NCI-H345 (cell line): ENCODE measurements around the gene FAM50A.

Source experiments
- DNase-seq: peaks from one replicate; lab custom pipeline; 2025; lab: John Stamatoyannopoulos, UW

FAM50A gene

GRCh38 chrX:154437971-154438893 is 5.7 kb upstream of the FAM50A start:
- no peak for DNase-seq

- DNase-seq: no peak
Measured at GRCh38 chrX:154439841-154440240, 4.1 kb upstream of the FAM50A start.

GRCh38 chrX:154440623-154441357 is 3.2 kb upstream of the FAM50A start:
- DNase-seq: no peak

DNA sequence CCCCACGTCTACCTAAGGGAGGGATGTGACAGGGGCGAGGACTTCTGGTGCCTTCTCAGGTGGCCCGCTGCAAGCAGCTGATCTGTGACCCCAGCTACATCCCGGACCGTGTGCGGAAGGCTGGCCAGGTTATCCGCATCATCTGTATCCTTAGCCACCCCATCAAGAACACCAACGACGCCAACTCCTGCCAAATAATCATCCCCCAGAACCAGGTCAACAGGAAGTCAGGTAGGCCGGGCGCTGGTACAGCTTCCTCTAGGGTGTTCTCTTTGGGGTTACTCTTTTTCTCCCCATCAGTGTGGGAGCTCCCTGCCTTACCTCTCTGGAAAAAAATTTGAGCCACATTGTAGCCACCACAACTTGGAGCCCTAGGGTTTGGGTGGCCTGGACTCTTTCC is 2.4 kb upstream of the FAM50A start:
- DNase-seq: no peak

- no peak for DNase-seq
Measured at GRCh38 chrX:154441984-154442707, 1.8 kb upstream of the FAM50A start.

DNA sequence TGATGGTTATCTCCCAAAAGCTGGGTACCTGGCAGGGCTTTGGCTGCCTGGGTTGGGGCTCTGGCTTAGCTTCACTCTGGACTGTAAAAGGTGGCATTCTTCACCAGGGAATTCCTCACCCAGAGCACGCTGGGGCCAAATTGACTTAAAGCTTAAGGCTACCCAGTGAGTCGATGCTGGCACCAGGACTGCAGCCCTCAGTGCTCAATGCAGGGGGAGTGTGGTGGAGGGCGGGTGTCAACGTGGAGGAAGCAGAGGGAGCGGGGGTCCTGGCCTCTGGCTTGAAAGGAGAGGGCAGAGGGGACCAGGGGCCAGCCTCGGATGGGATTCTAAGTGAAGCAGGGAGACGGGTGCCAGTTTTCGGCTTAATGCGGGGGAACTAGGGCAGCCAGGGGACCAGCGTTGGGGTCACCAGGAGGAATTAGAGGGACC is 446 bp upstream of the FAM50A start:
- no peak for DNase-seq

DNA sequence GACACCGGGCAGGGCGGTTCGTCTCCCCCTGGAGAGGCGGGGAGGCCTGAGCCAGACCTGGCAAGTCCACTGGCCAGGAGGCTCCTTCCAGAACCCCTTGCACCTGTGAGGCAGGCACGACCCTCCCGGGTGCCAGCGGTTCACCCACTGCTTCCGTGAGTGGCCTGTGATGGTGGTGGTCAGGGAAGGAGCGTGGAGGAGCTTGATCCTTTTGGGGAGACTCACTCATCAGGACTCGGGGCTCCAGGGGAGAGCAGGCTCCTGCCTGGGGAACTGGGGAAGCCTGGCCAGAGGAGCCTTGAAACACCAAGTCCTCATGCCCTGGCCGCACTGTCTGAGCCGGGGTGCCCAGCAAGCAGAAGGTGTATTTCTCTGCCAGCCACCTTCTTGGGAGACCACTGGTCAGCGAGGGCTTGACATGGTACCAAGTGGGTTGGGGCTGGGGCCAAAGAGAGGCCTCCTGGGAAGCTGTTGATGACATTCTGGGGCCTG is 860 bp downstream of the FAM50A start:
- no peak for DNase-seq

DNA sequence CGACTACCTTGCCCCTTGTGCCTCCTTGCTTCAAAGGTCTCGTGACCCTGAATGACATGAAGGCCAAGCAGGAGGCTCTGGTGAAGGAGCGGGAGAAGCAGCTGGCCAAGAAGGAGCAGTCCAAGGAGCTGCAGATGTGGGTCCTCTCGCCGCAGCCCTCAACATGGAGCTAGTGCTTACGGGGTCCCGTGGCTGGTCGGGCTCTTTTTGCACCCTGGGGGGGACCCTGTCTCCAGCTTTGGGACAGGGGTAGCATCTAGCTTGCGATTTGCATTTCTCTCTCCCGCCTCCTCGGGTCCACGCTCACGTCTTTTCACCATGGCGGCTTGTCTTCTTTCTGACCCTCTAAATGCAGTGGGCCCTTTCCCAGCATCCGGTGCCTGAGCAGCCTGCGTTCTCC is 1.8 kb downstream of the FAM50A start:
- no peak for DNase-seq

- DNase-seq: no peak
Measured at GRCh38 chrX:154446430-154446829, 2.5 kb downstream of the FAM50A start.

- DNase-seq: no peak
Measured at GRCh38 chrX:154448484-154448883, 4.5 kb downstream of the FAM50A start.

DNA sequence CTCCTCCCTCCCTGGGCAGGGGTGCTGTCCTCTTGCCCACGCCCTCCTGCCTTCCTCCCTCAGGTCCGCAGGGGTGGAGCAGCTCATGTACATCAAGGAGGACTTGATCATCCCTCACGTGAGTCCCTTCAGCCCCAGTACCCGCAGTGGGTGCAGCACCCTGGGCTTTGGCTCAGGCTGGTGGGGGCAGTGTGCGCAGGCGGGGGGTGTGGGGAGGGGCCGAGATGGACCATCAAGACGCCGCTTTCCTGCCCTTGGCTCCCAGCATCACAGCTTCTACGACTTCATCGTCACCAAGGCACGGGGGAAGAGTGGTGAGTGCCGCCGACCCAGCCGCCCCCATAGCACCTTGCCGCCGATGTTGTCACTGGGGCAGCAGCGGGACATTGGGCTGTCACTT is 5.7 kb downstream of the FAM50A start:
- DNase-seq: no peak

GRCh38 chrX:154450312-154450711 is 6.4 kb downstream of the FAM50A start:
- no peak for DNase-seq

DNA sequence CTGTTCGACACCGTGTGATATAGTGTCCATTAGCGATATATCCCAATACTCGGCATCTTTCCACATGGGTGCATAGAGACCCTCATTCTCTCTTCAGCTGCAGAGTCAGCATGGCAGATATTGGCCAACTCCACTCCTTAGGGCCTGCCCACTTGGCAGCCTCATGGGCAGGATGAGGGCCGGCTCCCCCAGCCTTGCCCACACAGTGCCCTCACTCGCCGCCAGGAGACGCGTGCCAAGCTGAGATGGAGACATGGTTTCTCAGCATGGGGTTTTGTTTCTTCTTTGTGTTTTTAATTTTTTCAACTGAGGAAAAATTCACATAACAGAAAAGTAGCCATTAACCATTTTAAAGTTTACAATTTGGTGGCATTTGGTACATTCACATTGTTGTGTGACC is 8.9 kb downstream of the FAM50A start:
- DNase-seq: no peak

GRCh38 chrX:154457491-154458115 is 13.7 kb downstream of the FAM50A start:
- DNase-seq: peak; percentile 66

GRCh38 chrX:154458116-154458953 is 14.4 kb downstream of the FAM50A start, which contains the start of gene PLXNA3:
PLXNA3 (plus strand) TSS chrX:154458281; CDS start chrX:154460184, 1,903 bp downstream.
- DNase-seq: peak; percentile 52

GRCh38 chrX:154458954-154459778 is 15.2 kb downstream of the FAM50A start:
- peak; percentile 55 for DNase-seq

DNA sequence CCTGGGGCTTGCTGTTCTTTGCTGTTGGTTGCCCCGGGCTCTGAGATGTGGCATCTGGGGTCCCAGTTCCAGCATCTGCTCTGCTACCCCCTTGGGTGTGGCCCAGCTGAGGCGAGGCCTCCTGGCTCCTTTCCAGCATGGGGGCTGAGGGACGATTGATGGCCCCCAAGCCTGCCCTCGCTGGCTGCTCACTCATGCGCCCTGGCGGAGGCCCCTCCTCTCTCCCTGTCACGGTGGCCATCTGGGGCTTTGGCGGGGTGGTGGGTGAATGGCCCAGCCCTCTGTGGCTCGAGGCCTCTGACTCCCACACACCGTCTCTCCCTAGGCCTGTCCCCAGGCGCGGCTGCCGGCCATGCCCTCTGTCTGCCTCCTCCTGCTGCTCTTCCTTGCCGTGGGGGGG is 15.9 kb downstream of the FAM50A start:
- DNase-seq: no peak

GRCh38 chrX:154460326-154460725 is 16.4 kb downstream of the FAM50A start:
- DNase-seq: no peak

- DNase-seq: no peak
Measured at GRCh38 chrX:154462396-154462795, 18.5 kb downstream of the FAM50A start.
